ENCODE data around the gene ALOX5AP.

DNA sequence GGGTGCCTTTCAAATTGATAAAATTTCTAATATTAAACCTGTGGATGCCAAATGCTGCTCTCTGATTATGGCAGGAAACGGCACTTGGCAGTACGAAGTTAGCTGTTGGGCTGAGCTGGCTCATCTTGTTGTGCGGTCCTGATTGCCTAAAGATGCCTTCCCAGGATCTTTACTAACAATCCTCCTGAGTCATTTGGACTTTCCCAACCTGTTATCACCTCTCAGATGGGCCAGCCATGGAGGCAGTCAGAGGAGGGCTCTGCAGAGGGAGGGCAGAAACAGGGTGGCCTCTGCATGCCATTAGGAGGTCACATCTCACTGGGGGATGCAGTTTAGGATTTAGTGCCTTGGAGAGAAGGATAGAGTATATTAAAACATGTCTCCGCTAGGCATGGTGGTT is 27.3 kb downstream of the ALOX5AP start:
- TF ChIP-seq, protein P1, sequence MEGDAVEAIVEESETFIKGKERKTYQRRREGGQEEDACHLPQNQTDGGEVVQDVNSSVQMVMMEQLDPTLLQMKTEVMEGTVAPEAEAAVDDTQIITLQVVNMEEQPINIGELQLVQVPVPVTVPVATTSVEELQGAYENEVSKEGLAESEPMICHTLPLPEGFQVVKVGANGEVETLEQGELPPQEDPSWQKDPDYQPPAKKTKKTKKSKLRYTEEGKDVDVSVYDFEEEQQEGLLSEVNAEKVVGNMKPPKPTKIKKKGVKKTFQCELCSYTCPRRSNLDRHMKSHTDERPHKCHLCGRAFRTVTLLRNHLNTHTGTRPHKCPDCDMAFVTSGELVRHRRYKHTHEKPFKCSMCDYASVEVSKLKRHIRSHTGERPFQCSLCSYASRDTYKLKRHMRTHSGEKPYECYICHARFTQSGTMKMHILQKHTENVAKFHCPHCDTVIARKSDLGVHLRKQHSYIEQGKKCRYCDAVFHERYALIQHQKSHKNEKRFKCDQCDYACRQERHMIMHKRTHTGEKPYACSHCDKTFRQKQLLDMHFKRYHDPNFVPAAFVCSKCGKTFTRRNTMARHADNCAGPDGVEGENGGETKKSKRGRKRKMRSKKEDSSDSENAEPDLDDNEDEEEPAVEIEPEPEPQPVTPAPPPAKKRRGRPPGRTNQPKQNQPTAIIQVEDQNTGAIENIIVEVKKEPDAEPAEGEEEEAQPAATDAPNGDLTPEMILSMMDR (IDR thresholded peaks at IDR 0.05; ENCODE audit: low read depth, low read length, missing input control), result no peak
- no peak for TF ChIP-seq FOXA1 (IDR thresholded peaks at IDR 0.05)
- TF ChIP-seq SP1 (IDR thresholded peaks at IDR 0.05), result no peak
- TF ChIP-seq, protein P2, sequence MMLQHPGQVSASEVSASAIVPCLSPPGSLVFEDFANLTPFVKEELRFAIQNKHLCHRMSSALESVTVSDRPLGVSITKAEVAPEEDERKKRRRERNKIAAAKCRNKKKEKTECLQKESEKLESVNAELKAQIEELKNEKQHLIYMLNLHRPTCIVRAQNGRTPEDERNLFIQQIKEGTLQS (IDR thresholded peaks at IDR 0.05), result no peak
- TF ChIP-seq TAF1 (conservative IDR thresholded peaks at IDR 0.05), result no peak
- no peak for TF ChIP-seq RAD21 (IDR thresholded peaks at IDR 0.05)
- TF ChIP-seq GABPA (IDR thresholded peaks at IDR 0.05 in 1 of 2, conservative IDR thresholded peaks at IDR 0.05 in 1 of 2), result no peak
- TF ChIP-seq JUND (IDR thresholded peaks at IDR 0.05), result no peak
- TF ChIP-seq REST (IDR thresholded peaks at IDR 0.05), result no peak
- TF ChIP-seq YY1 (IDR thresholded peaks at IDR 0.05), result no peak
- no peak for TF ChIP-seq MAX (IDR thresholded peaks at IDR 0.05)
- no peak for TF ChIP-seq EGR1 (IDR thresholded peaks at IDR 0.05; ENCODE audit: low read depth in 2 of 2)
- no peak for TF ChIP-seq FOXA2 (IDR thresholded peaks at IDR 0.05)
- TF ChIP-seq, protein P3, sequence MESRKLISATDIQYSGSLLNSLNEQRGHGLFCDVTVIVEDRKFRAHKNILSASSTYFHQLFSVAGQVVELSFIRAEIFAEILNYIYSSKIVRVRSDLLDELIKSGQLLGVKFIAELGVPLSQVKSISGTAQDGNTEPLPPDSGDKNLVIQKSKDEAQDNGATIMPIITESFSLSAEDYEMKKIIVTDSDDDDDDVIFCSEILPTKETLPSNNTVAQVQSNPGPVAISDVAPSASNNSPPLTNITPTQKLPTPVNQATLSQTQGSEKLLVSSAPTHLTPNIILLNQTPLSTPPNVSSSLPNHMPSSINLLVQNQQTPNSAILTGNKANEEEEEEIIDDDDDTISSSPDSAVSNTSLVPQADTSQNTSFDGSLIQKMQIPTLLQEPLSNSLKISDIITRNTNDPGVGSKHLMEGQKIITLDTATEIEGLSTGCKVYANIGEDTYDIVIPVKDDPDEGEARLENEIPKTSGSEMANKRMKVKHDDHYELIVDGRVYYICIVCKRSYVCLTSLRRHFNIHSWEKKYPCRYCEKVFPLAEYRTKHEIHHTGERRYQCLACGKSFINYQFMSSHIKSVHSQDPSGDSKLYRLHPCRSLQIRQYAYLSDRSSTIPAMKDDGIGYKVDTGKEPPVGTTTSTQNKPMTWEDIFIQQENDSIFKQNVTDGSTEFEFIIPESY (IDR thresholded peaks at IDR 0.05), result no peak

Measured in liver (tissue), 3 donors.